ENCODE data around the gene NR2C2.
"Not testable (repeated sequence)": the region's sequence is repeated elsewhere in the genome, so short reads cannot be mapped to it uniquely, and the experiment has no call there.

NR2C2 gene

GRCh38 chr3:14962762-14963161, 15.4 kb downstream of the NR2C2 start:
- no peak for DNase-seq

DNA sequence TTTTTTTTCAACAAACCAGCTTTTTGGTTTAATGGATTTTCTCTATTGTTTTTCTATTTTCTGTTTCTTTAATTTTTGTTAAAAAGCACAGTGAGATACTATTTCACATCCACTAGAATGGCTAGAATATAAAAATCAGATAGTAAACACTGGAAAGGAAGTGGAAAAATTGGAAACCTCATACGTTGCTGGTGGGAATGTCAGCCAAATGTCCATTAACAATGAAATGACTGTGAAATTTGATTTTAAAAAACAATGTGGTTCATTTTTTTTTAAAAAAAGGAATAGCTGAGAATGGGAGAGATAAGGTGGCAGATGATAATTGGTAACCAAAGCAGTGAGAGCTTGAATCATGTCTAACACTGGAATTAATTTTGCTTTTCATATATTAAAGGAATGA, 19.9 kb downstream of the NR2C2 start:
- DNase-seq = no peak

DNA sequence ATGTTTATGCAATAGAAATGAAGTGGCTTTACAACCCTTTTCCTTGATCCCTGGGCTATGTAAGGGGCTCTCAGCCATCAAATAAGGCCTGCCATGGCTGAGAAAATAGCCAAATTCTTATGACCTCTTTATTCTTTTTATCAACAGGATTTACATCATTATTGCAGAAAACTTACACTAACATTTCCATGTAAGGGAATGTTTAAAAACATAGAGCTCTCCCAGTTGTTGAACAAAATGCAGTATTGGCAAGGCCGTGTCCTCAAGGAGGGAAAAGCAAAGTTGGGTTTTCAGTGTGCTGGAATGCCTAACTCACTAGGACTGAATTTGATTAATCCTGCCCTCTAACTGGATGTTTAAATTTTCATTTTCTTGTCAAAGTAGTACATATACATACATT, 22.3 kb downstream of the NR2C2 start:
- DNase-seq = no peak

- DNase-seq = no peak
These were observed 28.9 kb downstream of the NR2C2 start for GRCh38 chr3:14976317-14976716.

DNA sequence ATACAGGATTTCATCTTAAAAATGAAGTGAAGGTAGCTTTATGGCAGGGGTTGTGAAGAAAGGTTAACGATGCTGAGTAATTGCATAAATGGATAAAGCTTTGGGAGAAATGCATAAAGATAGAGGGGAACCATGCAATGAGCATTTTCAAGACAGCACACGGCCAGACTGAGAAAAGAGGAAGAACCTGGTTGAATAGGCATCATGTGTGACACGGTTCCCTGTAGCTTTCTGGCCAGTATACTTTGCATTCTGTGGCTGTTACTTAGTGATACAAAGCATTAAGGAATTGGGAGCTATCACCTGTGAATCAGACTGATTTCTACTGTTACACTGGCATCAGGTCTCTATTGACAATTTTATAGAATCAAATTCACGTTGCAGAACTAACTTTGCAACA, 33.3 kb downstream of the NR2C2 start:
- peak; percentile 17 to 20 for DNase-seq

GRCh38 chr3:14984581-14985113, 37.3 kb downstream of the NR2C2 start:
- DNase-seq = no peak

DNA sequence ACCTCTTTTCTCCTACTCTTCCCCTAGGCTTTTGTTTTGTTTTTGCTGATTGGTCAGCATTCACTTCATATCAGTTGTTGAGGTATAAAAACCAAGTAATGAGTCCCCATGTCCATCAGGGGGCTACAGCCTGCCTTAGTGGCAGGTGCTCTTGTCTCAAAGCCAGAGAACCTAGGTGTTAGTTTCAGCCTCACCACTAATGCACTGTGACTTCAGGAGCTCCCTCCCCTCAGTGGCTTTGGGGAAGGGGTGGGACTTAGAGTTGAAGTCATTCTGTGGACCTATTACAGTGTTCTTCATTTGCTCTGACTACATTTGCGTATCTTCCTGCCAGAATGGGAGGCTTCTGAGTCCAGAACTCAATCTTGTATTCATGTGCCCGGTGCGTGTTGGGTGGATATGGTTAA, 41.6 kb downstream of the NR2C2 start:
- DNase-seq = no peak

- no peak for DNase-seq
These were observed 42.8 kb downstream of the NR2C2 start for GRCh38 chr3:14989943-14990779.

- DNase-seq = no peak
These were observed 43.4 kb downstream of the NR2C2 start for GRCh38 chr3:14990780-14991148.

DNA sequence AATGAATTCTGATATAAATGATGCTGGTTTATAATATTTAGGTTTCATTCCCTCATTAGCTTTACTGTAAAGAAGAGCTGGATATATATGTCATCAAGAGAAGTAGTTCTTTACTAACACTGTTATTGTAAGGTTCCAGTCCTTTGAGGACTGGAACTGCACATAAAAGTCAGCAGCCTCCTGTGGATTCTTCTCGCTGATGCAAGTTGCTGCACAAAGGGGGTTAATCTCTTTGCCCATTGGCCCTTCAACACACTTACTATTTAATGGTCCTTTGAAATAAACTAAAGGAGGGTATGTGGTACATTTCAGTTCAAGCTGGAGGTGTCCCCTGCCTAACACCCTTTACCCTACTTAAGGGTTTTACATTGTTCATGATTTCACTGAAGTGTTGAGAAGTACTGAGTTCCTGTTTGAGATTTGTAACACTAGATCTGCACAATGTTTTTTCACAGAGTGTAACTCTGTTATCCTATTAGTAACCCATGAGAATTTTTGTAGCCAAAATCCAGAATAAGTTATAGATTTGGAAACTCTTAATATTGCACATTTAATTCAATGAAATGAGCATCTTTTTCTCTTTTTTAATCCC, 43.9 kb downstream of the NR2C2 start:
- DNase-seq = peak in 1 of 2 donors; percentile 11

DNA sequence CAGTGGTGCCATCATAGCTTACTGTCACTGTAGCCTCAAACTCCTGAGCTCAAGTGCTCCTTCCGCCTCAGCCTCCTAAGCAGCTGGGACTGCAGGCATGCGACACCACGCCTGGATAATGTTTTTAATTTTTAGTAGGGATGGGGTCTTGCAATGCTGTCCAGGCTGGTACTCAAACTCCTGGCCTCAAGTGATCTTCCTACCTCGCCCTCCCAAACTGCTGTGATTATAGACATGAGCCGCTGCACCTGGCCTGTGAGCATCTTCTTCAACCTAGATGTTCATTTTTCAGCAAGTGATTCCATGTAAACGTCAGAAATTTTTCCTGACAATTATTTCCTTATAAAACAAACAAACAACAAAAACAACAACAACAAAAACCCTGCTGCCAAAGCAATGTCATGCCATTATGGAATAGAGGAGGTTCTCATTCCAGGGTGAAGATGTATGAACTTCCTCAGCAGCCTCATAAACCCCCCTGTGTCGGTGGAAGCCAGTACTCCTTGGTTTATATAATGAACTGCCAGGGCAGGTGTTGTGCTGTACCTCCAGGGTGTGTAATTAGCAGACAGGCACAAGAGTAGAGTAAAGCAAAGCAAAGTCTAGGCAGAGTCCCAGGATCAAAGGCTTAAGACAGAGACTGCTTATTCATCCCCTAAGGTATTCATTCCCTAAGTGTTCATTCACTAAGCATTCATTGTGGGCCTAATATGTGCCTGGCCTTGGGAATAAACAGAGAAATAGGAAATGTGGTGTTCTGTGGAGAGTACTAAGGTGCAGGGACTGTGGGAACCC, 44.6 kb downstream of the NR2C2 start:
- DNase-seq = no peak

- DNase-seq = no peak
These were observed 50.6 kb downstream of the NR2C2 start for GRCh38 chr3:14997941-14998340.

- DNase-seq = not testable (repeated sequence)
These were observed 51.8 kb downstream of the NR2C2 start for GRCh38 chr3:14999182-14999581.

DNA sequence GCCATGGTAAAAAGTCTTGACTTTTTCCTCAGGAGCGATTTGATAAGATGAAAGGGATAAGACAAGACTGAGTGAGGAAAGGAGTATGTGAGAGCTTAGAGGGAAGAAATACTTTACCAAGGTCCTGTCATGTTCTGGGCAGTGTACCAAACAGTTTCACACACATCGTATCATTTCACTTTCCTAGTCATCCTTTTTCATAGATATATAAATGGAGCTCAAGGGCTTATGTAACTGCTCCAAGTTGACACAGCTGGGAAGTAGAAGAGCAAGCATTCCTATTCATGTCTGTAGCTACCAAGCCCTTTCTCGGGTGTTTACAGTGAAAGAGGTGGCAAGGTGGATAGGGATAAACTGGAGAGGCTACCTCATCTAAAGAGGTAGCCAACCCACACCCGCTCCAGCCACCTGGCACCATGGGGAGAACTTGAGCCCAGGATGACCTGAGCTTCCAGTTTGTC, 60.3 kb downstream of the NR2C2 start:
- no peak for DNase-seq

DNA sequence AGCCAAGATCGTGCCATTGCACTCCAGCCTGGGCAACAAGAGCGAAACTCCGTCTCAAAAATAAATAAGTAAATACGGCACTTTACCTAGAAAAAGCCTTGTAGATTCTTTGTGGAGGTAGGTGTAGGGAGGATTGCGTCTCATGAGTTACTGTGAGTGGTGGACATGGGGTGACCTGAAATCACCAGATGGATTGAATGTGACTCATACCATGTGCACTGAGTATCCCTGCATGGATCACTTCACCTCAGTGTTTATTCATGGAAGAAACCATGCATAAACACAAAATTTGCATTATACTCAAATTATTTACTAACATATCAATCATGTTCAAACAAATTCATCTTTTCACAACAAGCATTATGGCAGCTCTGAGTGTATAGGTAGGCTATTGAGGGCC, 61.8 kb downstream of the NR2C2 start:
- DNase-seq = no peak

DNA sequence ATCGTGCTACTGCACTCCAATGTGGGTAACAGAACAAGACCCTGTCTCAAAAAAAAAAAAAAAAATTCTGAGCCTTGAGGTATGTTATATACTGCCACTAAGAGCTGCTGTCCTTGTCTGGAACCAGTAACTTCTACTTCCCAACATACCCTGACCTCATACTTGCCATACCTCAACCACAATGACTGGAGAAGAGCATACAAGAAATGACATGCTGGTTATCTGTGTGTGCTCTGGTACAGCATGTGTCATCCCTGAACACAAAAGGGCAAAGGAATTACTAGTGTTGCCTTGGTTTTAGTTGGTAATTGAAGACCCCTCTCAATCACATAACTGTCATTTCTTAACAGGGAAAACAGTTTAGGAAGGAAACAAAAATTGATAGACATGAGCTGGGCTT, 63.3 kb downstream of the NR2C2 start:
- DNase-seq = no peak

GRCh38 chr3:15011174-15011573, 63.8 kb downstream of the NR2C2 start:
- DNase-seq = no peak

GRCh38 chr3:15014606-15015328, 67.4 kb downstream of the NR2C2 start:
- DNase-seq = no peak

DNA sequence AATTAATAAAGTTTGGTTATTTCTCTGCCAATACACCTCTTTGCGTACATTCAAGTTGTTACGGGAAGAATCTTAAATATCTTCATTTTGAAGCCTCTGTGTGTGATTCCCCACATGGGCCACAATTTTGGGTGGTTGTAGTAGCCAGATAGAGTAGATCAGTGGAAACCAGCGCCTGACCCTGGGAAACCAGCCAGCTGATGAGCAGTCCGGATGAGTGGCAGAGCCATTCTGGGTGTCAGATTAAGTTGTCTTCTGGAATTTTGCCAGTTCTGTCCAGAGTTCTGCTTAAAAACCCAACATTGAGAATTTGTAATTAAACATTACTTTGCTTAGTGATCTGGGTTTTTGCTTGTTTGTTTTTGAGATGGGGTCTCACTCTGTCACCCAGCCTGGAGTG, 68.1 kb downstream of the NR2C2 start:
- no peak for DNase-seq

- DNase-seq = no peak
These were observed 69.8 kb downstream of the NR2C2 start for GRCh38 chr3:15017191-15017590.

GRCh38 chr3:15023249-15023648, 75.9 kb downstream of the NR2C2 start:
- no peak for DNase-seq

- DNase-seq = no peak
These were observed 76.3 kb downstream of the NR2C2 start for GRCh38 chr3:15023719-15024118.

GRCh38 chr3:15029625-15030024, 82.2 kb downstream of the NR2C2 start:
- DNase-seq = no peak

All from inflammatory macrophage treated with lipopolysaccharide for 1 hour (primary cell).